ENCODE data around the gene NOP16. TPM values are rescaled to one million over a fixed set of nuclear protein-coding genes. Genes with fewer than 3 reads are reported as not detected.
A peak's percentile ranks its signal among the peaks of the same experiment; 100 is the strongest.

NOP16 gene
- total RNA-seq, 1 experiment from 2014 or later: 31.5 TPM

DNA sequence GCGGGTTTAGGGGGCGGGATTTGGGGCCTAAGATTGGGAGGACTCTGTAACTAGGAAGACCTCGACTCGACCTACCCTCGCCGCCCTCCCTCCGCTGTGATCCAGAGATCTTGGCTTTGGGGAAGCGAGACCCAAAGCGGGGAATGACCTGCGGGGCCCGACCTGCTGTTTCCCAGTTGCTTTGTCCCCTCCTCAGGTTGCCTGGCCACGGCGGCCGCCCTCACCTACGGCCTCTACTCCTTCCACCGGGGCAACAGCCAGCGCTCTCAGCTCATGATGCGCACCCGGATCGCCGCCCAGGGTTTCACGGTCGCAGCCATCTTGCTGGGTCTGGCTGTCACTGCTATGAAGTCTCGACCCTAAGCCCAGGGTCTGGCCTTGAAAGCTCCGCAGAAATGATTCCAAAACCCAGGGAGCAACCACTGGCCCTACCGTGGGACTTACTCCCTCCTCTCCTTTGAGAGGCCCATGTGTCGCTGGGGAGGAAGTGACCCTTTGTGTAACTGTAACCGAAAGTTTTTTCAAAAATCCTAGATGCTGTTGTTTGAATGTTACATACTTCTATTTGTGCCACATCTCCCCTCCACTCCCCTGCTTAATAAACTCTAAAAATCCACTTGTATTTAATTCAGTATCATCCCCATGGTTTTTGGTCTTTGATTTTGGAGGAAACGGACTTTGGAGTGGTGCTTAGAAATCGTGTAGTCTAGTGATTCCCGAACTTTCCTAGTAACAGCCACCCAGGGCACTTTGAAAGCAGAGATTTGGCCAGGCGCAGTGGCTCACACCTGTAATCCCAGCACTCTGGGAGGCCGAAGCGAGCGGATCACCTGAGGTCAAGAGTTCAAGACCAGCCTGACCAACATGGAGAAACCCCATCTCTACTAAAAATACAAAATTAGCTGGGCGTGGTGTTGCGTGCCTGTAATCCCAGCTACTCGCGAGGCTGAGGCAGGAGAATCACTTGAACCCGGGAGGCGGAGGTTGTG is 1.0 kb upstream of the NOP16 start:
- peaks cover 40% of the 10 kb centered on the region for H3K79me2 ChIP-seq (ENCODE audit: low read depth)
- BruUV-seq (replicated peaks): TSS peak; percentile 94

DNA sequence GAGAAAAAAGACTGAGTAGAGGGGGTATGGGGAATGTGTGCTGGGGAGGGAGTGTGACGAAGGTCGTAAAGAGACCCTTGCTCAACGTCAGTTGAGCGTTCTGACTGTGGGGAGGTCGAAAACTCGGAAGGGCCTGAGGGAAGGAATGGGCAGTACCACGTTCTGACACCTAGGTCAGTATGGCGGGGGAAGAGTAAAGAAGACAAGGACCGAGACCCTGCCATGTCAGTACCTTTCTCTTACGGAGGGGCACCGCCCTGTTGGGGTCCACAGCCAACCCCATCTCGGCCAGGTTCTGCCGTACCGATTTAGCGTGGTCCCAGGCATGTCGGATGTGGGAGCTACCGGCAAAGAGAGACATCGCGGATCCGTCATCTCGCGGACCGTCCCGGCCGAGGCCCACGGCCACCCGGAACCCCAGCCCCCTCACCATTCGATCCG is 375 bp downstream of the NOP16 start:
- TF ChIP-seq, protein P1, sequence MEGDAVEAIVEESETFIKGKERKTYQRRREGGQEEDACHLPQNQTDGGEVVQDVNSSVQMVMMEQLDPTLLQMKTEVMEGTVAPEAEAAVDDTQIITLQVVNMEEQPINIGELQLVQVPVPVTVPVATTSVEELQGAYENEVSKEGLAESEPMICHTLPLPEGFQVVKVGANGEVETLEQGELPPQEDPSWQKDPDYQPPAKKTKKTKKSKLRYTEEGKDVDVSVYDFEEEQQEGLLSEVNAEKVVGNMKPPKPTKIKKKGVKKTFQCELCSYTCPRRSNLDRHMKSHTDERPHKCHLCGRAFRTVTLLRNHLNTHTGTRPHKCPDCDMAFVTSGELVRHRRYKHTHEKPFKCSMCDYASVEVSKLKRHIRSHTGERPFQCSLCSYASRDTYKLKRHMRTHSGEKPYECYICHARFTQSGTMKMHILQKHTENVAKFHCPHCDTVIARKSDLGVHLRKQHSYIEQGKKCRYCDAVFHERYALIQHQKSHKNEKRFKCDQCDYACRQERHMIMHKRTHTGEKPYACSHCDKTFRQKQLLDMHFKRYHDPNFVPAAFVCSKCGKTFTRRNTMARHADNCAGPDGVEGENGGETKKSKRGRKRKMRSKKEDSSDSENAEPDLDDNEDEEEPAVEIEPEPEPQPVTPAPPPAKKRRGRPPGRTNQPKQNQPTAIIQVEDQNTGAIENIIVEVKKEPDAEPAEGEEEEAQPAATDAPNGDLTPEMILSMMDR (conservative IDR thresholded peaks at IDR 0.05): no peak
- TF ChIP-seq EZH2 (IDR thresholded peaks at IDR 0.05; ENCODE audit: low read depth): no peak
- Histone ChIP-seq H3K9me2 (ENCODE audit: insufficient read depth) (no peaks in the 10 kb centered on the region), H3F3A (ENCODE audit: insufficient read depth, low read depth) (peaks cover 31% of the 10 kb centered on the region), H3K4me3 (peak overlapping the region; percentile 74), H3K79me2 (ENCODE audit: low read depth) (peaks cover 40% of the 10 kb centered on the region), H2AFZ (peak overlapping the region; percentile 75), H3K9me3 (ENCODE audit: insufficient read depth, low read depth) (no peaks in the 10 kb centered on the region), H4K20me1 (ENCODE audit: insufficient read depth) (peaks cover 19% of the 10 kb centered on the region), H3K27me3 (ENCODE audit: insufficient read depth, low read depth) (no peaks in the 10 kb centered on the region), H3K4me1 (replicated peaks; ENCODE audit: insufficient read depth) (peaks cover 22% of the 10 kb centered on the region), H3K4me2 (peak overlapping the region; percentile 88), H3K27ac (peak overlapping the region; percentile 71), H3K36me3 (ENCODE audit: low read depth) (peaks cover 28% of the 10 kb centered on the region)
- ChIA-PET POLR2A (ENCODE audit: unreplicated experiment) (interaction anchor here (0.6 kb wide), 3 partner anchors 19 to 155 kb away, joined by 4 to 8 read pairs (median 6); no protein-coding TSS in a partner anchor), CTCF (interaction anchor here (0.8 kb wide), 1 partner anchor 60 kb away, joined by 3 read pairs; no protein-coding TSS in a partner anchor)
- no peak for DNase-seq
- BruUV-seq (replicated peaks): no TSS peak
- intact Hi-C loops (cut with micrococcal nuclease; ENCODE audit: unreplicated experiment): loop anchor here (1.0 to 10.0 kb wide), 5 partner anchors 27 to 437 kb away; partner anchors contain the start of genes FAF2, KIAA1191, RNF44 and TSPAN17

More for the DNA sequence above, 1.0 kb upstream of the NOP16 start:
- DNase-seq: no peak
- peak overlapping the region; percentile 73 for H2AFZ ChIP-seq
- H3K4me2 ChIP-seq: peak overlapping the region; percentile 88
- H3K27ac ChIP-seq: peak overlapping the region; percentile 61
- H3K27me3 ChIP-seq (ENCODE audit: insufficient read depth, low read depth): no peaks in the 10 kb centered on the region
- H3F3A ChIP-seq (ENCODE audit: insufficient read depth, low read depth): peaks cover 31% of the 10 kb centered on the region
- no peak for TF ChIP-seq EZH2 (IDR thresholded peaks at IDR 0.05; ENCODE audit: low read depth)
- TF ChIP-seq, protein P1 (conservative IDR thresholded peaks at IDR 0.05): no peak
- peaks cover 22% of the 10 kb centered on the region for H3K4me1 ChIP-seq (replicated peaks; ENCODE audit: insufficient read depth)
- H3K9me2 ChIP-seq (ENCODE audit: insufficient read depth): no peaks in the 10 kb centered on the region
- ChIA-PET POLR2A (ENCODE audit: unreplicated experiment) (interaction anchor here (0.6 to 0.7 kb wide), 2 partner anchors 146 to 872 kb away, joined by 3 to 4 read pairs; no protein-coding TSS in a partner anchor), CTCF (no interaction called here)
- H3K9me3 ChIP-seq (ENCODE audit: insufficient read depth, low read depth): no peaks in the 10 kb centered on the region
- intact Hi-C loops (cut with micrococcal nuclease; ENCODE audit: unreplicated experiment): loop anchor here (1.0 to 10.0 kb wide), 3 partner anchors 21 to 435 kb away; partner anchors contain the start of gene TSPAN17
- peaks cover 25% of the 10 kb centered on the region for H3K36me3 ChIP-seq (ENCODE audit: low read depth)
- H4K20me1 ChIP-seq (ENCODE audit: insufficient read depth): peaks cover 19% of the 10 kb centered on the region
- peak overlapping the region; percentile 74 for H3K4me3 ChIP-seq

DNA sequence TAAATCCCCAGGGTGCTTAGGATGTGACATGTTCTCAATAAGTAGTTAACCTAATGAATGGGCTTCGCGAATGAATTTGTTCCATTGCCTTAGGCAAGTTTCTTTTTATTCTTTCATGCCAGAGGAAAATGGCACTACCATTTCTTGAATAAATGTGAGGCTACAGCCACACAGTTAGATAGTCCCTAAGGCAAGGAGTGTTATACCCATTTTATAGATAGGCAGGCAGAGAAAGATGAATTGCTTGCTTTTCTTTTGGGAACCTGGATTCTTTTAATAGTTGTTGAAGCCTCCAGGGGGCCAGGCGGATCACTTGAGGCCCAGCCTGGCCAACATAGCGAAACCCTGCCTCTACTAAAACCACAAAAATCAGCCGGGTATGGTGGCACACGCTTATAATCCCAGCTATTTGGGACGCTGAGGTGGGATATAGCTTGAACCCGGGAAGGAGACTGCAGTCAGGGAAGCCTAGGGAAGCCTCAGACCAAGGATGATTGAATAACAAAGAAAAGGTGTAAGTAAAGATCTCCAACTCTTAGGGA is 943 bp downstream of the NOP16 start:
- H3K9me3 ChIP-seq (ENCODE audit: insufficient read depth, low read depth): no peaks in the 10 kb centered on the region
- H3F3A ChIP-seq (ENCODE audit: insufficient read depth, low read depth): peaks cover 30% of the 10 kb centered on the region
- DNase-seq: no peak
- intact Hi-C loops (cut with micrococcal nuclease; ENCODE audit: unreplicated experiment): loop anchor here (10.0 kb wide), 2 partner anchors 257 to 437 kb away; partner anchors contain the start of gene TSPAN17
- H3K27ac ChIP-seq: peak overlapping the region; percentile 71; the same call in 1 of the 2 replicates
- CTCF ChIA-PET: no interaction called here
- H3K79me2 ChIP-seq (ENCODE audit: low read depth): peaks cover 40% of the 10 kb centered on the region
- POLR2A ChIA-PET (ENCODE audit: unreplicated experiment): no interaction called here
- peaks cover 22% of the 10 kb centered on the region for H3K4me1 ChIP-seq (replicated peaks; ENCODE audit: insufficient read depth)
- peaks cover 30% of the 10 kb centered on the region for H3K36me3 ChIP-seq (ENCODE audit: low read depth)
- peaks cover 19% of the 10 kb centered on the region for H4K20me1 ChIP-seq (ENCODE audit: insufficient read depth)
- H3K4me2 ChIP-seq: peak overlapping the region; percentile 88
- H2AFZ ChIP-seq: peak overlapping the region; percentile 75; the same call in 1 of the 2 replicates
- H3K27me3 ChIP-seq (ENCODE audit: insufficient read depth, low read depth): no peaks in the 10 kb centered on the region
- H3K4me3 ChIP-seq: peak overlapping the region; percentile 74
- H3K9me2 ChIP-seq (ENCODE audit: insufficient read depth): no peaks in the 10 kb centered on the region
- BruUV-seq (replicated peaks): no TSS peak
- no peak for TF ChIP-seq EZH2 (IDR thresholded peaks at IDR 0.05; ENCODE audit: low read depth)
- TF ChIP-seq, protein P1 (conservative IDR thresholded peaks at IDR 0.05): no peak
